NCI-H748 treated with DMSO at 0.1 percent for 48 hours (cell line): ENCODE data around the gene NTF3.
"Not testable (repeated sequence)": the region's sequence is repeated elsewhere in the genome, so short reads cannot be mapped to it uniquely, and the experiment has no call there.

ENCODE experiments used
- DNase-seq: peaks from one replicate; lab custom pipeline; 2025; lab: John Stamatoyannopoulos, UW

Gene NTF3

DNA sequence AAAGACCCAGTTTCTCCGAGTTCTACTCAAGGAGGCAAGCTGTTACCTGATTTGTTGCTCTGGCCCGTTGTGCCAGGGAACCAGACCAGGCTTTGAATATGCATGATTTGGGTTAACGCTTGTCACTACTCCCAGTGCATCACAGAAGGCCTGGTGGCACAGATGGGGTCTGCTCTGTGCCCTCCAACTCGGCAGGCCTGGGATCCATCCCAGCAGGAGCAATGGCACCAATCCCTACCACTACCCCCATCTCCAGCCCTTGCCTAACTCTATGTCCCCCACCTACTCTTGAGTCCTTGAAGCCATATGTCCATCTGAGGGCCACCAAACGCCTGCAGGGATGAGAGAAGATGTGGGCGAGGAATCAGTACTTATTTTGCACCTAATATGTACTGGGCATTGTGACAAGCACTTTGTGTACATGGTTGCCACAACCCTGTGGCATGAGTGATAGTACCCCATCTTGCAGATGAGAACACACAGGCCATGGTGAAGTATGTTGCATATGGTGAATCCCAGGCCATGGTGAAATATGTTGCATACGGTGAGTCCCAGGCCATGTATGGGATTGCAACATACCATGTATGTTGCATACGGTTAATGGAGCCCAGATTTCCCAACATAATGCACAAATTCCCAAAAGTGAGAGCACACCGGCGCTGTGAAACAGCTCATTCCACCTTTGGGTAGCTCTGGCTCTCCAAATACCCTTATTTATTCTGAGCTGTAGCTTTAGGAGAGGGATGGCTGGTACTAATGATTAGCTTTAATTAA lies 102.7 kb downstream of the NTF3 start:
- no peak for DNase-seq

DNA sequence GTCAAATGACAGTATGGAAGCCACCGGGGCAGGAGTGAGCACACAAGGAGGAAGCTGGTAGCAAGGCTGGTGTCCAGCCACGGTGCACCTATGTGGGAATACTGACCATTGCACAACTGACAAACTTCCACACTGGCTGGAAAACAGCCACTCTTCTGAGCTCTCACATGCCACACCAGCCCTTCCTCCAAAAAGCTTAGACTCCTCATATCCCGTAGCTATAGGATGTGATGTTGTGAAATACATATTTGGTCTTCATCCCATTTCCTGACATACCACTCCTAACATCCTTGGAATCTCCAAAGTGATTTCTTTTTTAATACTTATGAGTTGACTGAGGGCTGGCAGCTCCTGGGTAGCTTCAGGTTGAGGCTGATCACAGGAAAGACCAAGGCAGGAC lies 103.6 kb downstream of the NTF3 start:
- no peak for DNase-seq

DNA sequence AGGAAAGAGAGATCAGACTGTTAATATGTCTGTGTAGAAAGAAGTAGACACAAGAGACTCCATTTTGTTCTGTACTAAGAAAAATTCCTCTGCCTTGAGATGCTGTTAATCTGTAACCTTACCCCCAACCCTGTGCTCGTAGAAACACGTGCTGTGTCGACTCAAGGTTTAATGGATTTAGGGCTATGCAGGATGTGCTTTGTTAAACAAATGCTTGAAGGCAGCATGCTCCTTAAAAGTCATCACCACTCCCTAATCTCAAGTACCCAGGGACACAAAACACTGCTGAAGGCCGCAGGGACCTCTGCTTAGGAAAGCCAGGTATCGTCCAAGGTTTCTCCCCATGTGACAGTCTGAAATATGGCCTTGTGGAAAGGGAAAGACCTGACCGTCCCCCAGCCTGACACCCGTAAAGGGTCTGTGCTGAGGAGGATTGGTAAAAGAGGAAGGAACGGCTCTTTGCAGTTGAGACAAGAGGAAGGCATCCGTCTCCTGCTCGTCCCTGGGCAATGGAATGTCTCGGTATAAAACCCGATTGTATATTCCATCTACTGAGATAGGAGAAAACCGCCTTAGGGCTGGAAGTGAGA lies 105.2 kb downstream of the NTF3 start:
- DNase-seq = not testable (repeated sequence)

DNA sequence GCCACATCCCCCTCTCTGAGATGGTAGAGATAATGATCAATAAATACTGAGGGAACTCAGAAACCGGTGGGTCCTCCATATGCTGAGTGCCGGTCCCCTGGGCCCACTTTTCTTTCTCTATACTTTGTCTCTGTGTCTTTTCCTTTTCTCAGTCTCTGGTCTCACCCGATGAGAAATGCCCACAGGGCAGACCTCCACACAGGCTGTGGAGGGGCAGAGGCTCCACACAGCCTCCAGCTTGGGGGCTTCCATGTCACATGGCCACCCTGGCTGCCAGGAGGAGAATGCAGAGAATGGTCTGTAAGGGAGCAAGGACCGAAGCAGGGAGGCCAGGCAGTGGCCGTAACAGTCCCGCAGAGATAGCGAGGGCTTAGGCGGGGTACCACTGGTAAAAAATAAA lies 105.9 kb downstream of the NTF3 start:
- DNase-seq = no peak
